ENCODE data around the gene SYNGR3.

DNA sequence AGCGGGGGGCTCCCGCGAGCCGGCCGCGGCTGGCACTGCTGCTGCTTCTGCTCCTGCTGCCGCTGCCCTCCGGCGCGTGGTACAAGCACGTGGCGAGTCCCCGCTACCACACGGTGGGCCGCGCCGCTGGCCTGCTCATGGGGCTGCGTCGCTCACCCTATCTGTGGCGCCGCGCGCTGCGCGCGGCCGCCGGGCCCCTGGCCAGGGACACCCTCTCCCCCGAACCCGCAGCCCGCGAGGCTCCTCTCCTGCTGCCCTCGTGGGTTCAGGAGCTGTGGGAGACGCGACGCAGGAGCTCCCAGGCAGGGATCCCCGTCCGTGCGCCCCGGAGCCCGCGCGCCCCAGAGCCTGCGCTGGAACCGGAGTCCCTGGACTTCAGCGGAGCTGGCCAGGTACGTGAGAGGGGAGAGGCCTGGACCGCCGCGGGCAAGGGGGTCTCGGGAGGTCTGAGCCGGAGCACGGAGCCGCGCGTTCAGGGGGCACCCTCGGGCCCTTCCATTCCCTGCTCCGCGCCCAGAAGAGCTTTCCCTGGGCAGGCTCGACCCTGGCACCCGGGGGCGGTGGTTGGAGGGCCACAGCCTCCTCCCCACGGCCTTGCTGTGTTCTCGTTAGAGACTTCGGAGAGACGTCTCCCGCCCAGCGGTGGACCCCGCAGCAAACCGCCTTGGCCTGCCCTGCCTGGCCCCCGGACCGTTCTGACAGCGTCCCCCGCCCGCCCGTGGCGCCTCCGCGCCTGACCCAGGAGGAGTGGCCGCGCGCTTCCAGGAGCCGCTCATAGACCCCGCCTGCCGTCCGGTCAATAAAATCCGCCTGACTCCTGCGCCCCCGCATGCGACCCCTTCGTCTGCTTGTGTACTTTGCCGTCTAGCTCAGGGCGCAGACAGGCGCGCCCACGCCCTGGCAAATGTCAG, 30.4 kb downstream of the SYNGR3 start:
- TF ChIP-seq, protein P1, sequence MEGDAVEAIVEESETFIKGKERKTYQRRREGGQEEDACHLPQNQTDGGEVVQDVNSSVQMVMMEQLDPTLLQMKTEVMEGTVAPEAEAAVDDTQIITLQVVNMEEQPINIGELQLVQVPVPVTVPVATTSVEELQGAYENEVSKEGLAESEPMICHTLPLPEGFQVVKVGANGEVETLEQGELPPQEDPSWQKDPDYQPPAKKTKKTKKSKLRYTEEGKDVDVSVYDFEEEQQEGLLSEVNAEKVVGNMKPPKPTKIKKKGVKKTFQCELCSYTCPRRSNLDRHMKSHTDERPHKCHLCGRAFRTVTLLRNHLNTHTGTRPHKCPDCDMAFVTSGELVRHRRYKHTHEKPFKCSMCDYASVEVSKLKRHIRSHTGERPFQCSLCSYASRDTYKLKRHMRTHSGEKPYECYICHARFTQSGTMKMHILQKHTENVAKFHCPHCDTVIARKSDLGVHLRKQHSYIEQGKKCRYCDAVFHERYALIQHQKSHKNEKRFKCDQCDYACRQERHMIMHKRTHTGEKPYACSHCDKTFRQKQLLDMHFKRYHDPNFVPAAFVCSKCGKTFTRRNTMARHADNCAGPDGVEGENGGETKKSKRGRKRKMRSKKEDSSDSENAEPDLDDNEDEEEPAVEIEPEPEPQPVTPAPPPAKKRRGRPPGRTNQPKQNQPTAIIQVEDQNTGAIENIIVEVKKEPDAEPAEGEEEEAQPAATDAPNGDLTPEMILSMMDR (IDR thresholded peaks at IDR 0.05 in 8 of 11, conservative IDR thresholded peaks at IDR 0.05 in 3 of 11), result no peak
- no peak for TF ChIP-seq POLR2A (IDR thresholded peaks at IDR 0.05)

Data from spleen (tissue), 7 donors.